NCI-H1092 treated with DMSO at 0.1 percent for 48 hours (cell line): Measurements from ENCODE around the gene CRYAB.
"Not testable (repeated sequence)": the region's sequence is repeated elsewhere in the genome, so short reads cannot be mapped to it uniquely, and the experiment has no call there.

ENCODE experiments used
- DNase-seq: peaks from one replicate; lab custom pipeline; 2025; lab: John Stamatoyannopoulos, UW

Gene CRYAB

DNA sequence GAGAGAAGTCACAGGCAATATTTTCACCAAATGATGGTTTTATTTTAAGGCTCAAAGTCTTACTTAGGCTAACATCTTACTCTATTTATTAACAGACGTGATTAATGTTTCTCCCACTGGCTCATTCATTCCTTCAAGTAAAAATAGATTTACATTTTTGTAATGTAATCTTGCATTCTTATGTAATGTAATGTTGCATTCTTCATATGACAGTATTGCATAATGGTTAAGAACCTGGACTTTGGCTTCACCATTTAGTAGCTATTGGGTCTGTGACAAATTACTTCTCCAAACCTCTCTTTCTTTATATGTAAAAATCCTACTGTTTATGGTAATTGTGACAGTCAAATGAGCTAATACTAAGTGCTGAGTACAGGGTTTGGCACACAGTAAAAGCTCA lies 22.3 kb upstream of the CRYAB start:
- no peak for DNase-seq

GRCh38 chr11:111933176-111933575 lies 21.6 kb upstream of the CRYAB start:
- not testable (repeated sequence) for DNase-seq

DNA sequence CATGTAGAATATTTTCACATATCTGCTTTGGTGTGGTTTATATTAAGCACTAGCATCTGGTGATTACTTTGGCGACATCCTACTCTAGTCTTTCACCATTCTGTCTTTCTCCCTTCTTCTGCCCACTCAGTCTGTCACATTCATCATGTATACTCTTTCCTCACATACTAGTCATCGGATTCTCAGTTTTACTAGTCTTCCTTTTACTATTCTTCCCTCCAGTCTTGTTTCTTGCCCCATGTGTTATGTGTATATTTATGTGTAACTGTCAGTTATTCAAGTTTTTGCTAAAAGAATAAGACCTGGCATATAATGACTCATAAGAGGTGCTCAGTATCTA lies 21.0 kb upstream of the CRYAB start:
- no peak for DNase-seq

GRCh38 chr11:111930472-111930871 lies 18.9 kb upstream of the CRYAB start:
- DNase-seq: no peak

DNA sequence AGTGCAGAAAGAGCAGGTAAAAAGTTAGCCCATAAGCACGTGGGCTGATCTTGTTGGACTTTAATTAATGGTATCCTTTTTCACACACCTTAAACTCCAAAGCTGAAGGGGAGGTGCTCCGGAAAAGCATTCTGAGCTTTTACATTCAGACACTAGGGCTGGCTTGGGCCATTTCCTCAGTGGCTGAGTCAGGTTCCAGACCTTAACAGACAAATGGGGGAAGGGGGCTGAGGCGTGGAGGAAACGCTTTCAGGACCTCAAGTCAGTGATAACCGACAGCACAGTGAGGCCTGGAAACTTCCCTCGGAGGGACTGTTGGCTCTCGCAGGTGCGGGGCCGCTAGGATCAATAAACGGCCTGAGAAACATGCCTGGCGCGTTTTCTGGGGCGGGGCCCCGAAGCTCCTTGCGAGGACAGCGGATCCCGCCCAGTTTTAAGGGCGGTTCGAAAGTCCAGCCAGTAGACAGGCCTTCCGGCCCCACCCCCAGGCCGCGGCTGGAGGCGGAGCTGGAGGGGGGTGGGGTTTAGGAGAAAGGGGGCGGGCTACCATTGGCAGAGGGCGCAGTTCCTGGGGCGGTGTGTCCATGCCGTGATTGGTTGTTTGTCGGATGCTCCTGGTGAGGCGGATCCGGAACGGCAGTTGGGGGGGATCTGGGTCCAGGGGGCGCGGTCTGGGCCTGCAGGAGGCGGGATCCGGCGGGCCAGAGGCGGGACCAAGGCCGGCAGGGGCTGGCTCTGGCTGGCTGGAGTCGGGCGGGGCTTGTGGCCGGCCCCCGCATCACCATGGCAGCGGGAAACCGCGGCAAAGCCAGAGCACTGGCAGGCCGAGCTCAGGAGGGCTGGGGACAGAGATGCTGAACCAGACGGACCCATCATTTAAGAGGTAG lies 15.2 kb upstream of the CRYAB start:
- peak; percentile 99 for DNase-seq

DNA sequence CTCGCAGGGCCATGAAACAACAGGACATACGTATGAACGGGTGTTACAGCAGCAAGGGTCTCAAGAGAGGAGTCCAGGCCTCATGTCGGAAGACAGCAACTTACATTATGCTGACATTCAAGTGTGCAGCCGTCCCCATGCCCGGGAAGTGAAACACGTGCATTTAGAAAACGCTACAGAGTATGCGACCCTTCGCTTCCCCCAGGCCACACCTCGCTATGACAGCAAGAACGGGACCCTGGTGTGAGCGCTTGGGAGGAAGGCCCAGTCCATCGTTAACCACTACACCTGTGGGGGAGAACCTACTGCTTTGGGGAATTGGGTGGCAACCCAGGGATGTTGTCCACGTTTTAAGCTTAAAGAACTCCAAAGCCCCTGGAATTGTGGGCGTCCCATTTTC lies 14.4 kb upstream of the CRYAB start:
- no peak for DNase-seq

GRCh38 chr11:111923951-111924350 lies 12.4 kb upstream of the CRYAB start:
- DNase-seq: no peak

GRCh38 chr11:111923351-111923788 lies 11.8 kb upstream of the CRYAB start:
- DNase-seq: no peak

GRCh38 chr11:111922803-111923202 lies 11.2 kb upstream of the CRYAB start:
- DNase-seq: no peak

DNA sequence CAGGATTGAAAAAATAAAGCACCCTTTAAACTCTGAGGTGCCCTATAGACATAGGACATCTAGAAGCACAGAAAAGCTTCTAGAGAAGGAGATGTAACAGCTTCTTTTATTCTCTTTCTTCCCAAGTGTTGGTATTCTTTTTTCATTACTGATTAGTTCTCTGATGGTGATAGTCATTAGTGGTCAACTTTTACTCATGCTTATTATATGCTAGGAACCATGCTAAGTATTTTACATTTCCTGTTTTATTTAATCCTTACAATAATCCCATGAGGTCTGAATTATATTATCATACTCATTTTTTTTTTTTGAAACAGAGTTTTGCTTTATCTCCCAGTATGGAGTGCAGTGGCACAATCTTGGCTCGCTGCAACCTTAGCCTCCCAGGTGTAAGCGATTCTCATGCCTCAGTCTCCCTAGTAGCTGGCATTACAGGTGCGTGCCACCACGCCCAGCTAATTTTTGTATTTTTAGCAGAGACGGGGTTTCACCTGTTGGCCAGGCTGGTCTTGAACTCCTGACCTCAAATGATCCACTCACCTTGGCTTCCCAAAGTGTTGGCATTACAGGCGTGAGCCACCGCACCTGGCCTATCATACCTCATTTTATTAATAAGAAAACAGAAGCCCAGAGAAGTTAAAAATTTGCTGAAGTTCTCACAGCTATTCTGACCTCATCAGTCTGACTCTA lies 10.1 kb upstream of the CRYAB start:
- no peak for DNase-seq

DNA sequence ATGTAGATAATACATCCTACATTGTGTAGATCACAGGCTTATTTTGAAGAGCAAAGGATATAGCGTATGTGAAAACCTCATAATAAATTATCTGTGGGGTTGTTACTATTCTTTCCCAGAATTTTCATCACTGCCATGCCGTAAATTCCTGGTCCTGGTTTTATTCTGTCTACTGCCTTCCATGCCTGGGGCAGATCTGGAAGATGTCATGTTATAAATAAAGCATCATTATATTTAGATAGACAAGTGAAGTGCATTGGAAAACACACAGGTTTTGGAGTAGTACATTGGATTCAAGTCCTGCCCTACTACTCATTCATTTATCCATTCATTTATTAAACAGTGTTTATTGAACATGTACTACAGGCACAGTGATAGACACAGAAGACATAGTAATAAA lies 9.3 kb upstream of the CRYAB start:
- no peak for DNase-seq

GRCh38 chr11:111918390-111919256 lies 7.1 kb upstream of the CRYAB start, which contains the start of gene C11orf52:
C11orf52 (plus strand) TSS chr11:111918913; CDS start chr11:111918973, 60 bp downstream.
- peak; percentile 84 for DNase-seq

GRCh38 chr11:111917788-111918187 lies 6.2 kb upstream of the CRYAB start:
- DNase-seq: no peak

- DNase-seq: no peak
Measured at GRCh38 chr11:111917312-111917711, 5.7 kb upstream of the CRYAB start.

GRCh38 chr11:111916768-111917167 lies 5.2 kb upstream of the CRYAB start:
- DNase-seq: no peak

- no peak for DNase-seq
Measured at GRCh38 chr11:111913997-111914396, 2.4 kb upstream of the CRYAB start.

- DNase-seq: no peak
Measured at GRCh38 chr11:111913031-111913861, 1.7 kb upstream of the CRYAB start.

DNA sequence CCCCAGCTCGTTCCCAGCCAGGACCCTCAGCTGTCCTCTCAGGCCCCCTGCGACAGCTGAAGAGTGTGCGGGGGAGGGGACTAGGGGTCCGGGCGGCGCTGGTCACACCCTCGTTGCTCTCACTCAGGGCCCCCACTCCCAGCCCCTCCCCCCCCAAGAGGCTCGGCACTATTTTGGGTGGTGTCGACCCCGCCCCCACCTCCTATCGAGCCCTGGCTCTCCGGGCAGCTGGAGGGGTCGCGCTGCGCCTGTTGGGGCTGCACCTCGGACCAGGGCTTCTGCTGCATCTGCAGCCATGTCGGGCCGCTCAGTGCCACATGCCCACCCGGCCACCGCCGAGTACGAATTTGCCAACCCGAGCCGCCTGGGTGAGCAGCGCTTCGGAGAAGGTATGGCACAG lies 965 bp upstream of the CRYAB start, which contains the start of gene HSPB2:
Gene HSPB2 (plus strand): TSS at position 200 of the 400 bp plus-strand sequence. CDS start 96 bp downstream, at position 296.
- DNase-seq: no peak

- DNase-seq: peak; percentile 34
Measured at GRCh38 chr11:111910676-111911562, 651 bp downstream of the CRYAB start.

DNA sequence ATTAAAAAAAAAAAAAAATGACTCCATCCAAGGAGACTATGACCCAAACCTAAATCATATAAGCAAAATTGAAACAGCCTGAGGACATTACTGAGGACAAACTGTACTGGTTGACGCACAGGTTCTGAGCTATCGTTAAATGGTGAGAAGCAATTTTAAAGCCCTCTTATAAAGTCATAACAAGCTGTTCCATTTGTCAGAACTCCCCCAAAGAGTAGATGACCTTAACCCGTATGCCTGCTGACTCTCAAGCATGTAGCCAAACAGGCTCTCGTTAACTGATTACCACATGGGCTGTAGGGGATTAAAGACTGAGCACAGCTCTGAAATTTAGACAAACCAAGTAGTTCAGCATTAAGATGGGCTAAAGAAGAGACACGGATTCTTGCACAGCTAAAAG lies 2.2 kb downstream of the CRYAB start:
- no peak for DNase-seq
